GM10847 (cell line): ENCODE results near the gene RASD1.

Experiments used
- POLR2A ChIP-seq: IDR thresholded peaks from 2 replicates; pipeline ENCODE4 v1.6.1; 2011; ENCODE audit not compliant: insufficient read length; ENCODE audit errors: extremely low read depth

RASD1 gene

GRCh38 chr17:17456251-17456650, 39.9 kb downstream of the RASD1 start:
- no peak for TF ChIP-seq POLR2A

DNA sequence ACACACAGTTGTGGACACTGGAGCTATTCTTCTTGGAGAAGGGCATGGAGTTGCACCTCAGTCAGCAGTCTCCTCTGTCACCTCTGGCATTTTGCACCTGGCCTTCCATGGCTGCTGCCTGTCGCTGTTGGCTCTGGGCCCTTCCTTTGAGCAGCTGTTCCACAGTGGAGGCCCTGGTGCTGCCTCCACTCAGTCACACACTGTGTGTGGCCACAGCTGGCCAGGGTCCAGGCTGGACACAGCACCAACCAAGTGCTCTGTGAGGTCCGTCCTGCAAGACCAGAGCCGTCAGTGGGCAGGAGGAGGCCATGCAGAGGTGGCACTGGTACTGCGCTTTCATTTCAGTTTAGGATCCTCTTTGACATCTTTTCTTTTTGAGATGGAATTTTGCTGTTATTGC, 41.0 kb downstream of the RASD1 start:
- TF ChIP-seq POLR2A = no peak

GRCh38 chr17:17454276-17454675, 41.9 kb downstream of the RASD1 start:
- TF ChIP-seq POLR2A = no peak

GRCh38 chr17:17453088-17453487, 43.1 kb downstream of the RASD1 start:
- no peak for TF ChIP-seq POLR2A

GRCh38 chr17:17448723-17449122, 47.5 kb downstream of the RASD1 start:
- no peak for TF ChIP-seq POLR2A

DNA sequence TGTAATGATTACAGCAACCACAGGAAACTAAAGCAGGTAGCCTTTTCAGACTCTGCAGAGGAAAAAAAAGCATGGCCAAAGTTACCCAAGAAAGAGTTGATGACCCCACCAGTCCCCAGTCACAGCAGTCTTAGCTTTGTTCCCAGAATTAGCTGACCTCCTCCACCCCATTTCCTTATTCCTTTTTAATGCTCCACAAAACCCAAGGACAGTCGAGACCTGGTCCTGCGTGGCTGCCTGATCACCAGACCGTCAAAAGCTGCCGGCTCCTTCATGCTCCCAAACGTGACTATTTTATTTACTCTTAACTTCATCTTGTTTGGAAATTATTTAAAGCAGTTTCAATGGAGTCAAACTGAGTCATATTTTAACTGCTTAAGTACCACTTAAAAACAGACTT, 48.1 kb downstream of the RASD1 start:
- no peak for TF ChIP-seq POLR2A

GRCh38 chr17:17447264-17447663, 48.9 kb downstream of the RASD1 start:
- TF ChIP-seq POLR2A = no peak

- no peak for TF ChIP-seq POLR2A
Observed at GRCh38 chr17:17446666-17447155, 49.5 kb downstream of the RASD1 start.

- TF ChIP-seq POLR2A = no peak
Observed at GRCh38 chr17:17445925-17446665, 50.1 kb downstream of the RASD1 start.

GRCh38 chr17:17445296-17445924, 50.8 kb downstream of the RASD1 start:
- no peak for TF ChIP-seq POLR2A
